Tibial artery (tissue), 4 donors: Measurements from ENCODE around the gene ETS1.
A peak's percentile ranks its signal among the peaks of the same experiment; 100 is the strongest.

ENCODE experiments used
- DNase-seq, 2 donors: peaks; one replicate each; pipeline ENCODE4 v3.0.0-alpha.2; 2019
- H3K27ac ChIP-seq, 2 donors: fragments of 200-600 bp; sonication (generic) in 1 of 2; 1 replicate in 1 of 2; 2 replicates in 1 of 2; pipeline ENCODE4 v1.5.1; 2018 to 2019; ENCODE audit warnings: mild to moderate bottlenecking in 1 of 2
- H3K27me3 ChIP-seq, 2 donors: fragments of 200-600 bp; sonication (generic) in 1 of 2; one replicate each; pipeline versions ENCODE4 v1.5.1 to v1.6.0; 2016 to 2019
- H3K36me3 ChIP-seq, 3 donors: fragments of 200-600 bp; sonication (generic) in 2 of 3; one replicate each; pipeline ENCODE4 v1.5.1; 2016 to 2019; ENCODE audit warnings: mild to moderate bottlenecking in 2 of 3
- H3K4me1 ChIP-seq, 4 donors: fragments of 200-600 bp; sonication (generic) in 2 of 4; 1 replicate in 3 of 4; 2 replicates in 1 of 4; pipeline ENCODE4 v1.5.1; 2016 to 2019
- H3K4me3 ChIP-seq, 2 donors: fragments of 200-600 bp; sonication (generic) in 1 of 2; 1 replicate in 1 of 2; 2 replicates in 1 of 2; pipeline ENCODE4 v1.5.1; 2018 to 2019; ENCODE audit warnings: mild to moderate bottlenecking in 2 of 2
- H3K9me3 ChIP-seq, 3 donors: fragments of 200-600 bp; sonication (generic) in 1 of 3; one replicate each; pipeline ENCODE4 v1.5.1; 2016 to 2019
- CTCF ChIP-seq, 2 experiments: fragments of 200-600 bp in 1 of 2; fragments of 450-650 bp in 1 of 2; IDR thresholded peaks; one replicate each; pipeline ENCODE4 v1.5.1; 2017 to 2019; ENCODE audit warnings: antibody characterized with exemption in 2 of 2, mild to moderate bottlenecking in 1 of 2, moderate library complexity in 1 of 2
- intact Hi-C: fragments of 100-400 bp; cut with DNase I; formaldehyde crosslinking; loops from one replicate; pipeline ENCODE4 v1.15.0; 2023; ENCODE audit warnings: low total_unique reads

Gene ETS1

GRCh38 chr11:128513915-128514681 is 73.3 kb downstream of the ETS1 start:
- no peak for TF ChIP-seq CTCF (IDR thresholded peaks at IDR 0.05)
- H3K4me1 ChIP-seq: peaks cover 0 to 98% (median 58%) of the 10 kb centered on the region in 4 donors
- H3K36me3 ChIP-seq: peaks cover 0 to 6% (median 6%) of the 10 kb centered on the region in 3 donors
- H3K27me3 ChIP-seq: no peaks in the 10 kb centered on the region
- peak overlapping the region; percentile 30 to 37 for H3K27ac ChIP-seq
- no peaks in the 10 kb centered on the region for H3K9me3 ChIP-seq
- intact Hi-C loops: no loop called here
- no peak overlapping the region for H3K4me3 ChIP-seq
- DNase-seq: no peak

- H3K27me3 ChIP-seq: no peaks in the 10 kb centered on the region
- H3K36me3 ChIP-seq: peaks cover 0 to 6% (median 6%) of the 10 kb centered on the region in 3 donors
- peaks cover 0 to 98% (median 57%) of the 10 kb centered on the region in 4 donors for H3K4me1 ChIP-seq
- DNase-seq: no peak
- H3K27ac ChIP-seq: no peak overlapping the region
- no peaks in the 10 kb centered on the region for H3K9me3 ChIP-seq
- H3K4me3 ChIP-seq: no peak overlapping the region
- intact Hi-C loops: no loop called here
- no peak for TF ChIP-seq CTCF (IDR thresholded peaks at IDR 0.05)
These were observed 74.8 kb downstream of the ETS1 start for GRCh38 chr11:128512474-128512996.

DNA sequence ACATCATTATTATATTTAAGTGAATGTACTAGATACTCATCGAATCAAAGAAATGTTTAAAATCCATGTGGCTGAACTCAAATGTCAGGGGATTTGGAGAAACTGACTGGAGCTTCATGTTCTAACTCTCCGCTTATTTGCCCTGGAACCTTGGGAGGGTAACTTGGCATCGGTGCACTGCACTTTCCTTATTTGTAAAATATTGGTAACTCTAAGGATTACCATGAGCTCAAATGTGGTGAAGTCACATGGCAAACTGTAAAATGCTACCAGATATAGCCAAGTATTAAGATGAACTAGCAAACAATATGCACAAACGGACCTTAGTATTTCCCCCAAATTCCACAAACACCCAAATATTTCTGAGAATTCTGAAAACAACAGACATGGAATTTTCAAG is 75.6 kb downstream of the ETS1 start:
- H3K4me3 ChIP-seq: no peak overlapping the region
- no peak overlapping the region for H3K27ac ChIP-seq
- H3K36me3 ChIP-seq: peaks cover 0 to 6% (median 6%) of the 10 kb centered on the region in 3 donors
- no peak for DNase-seq
- peaks cover 2 to 98% (median 56%) of the 10 kb centered on the region in 4 donors for H3K4me1 ChIP-seq
- no peaks in the 10 kb centered on the region for H3K9me3 ChIP-seq
- no peaks in the 10 kb centered on the region for H3K27me3 ChIP-seq
- intact Hi-C loops: no loop called here
- TF ChIP-seq CTCF (IDR thresholded peaks at IDR 0.05): no peak

GRCh38 chr11:128509621-128510389 is 77.6 kb downstream of the ETS1 start:
- Histone ChIP-seq H3K4me1 (peaks cover 7 to 98% (median 47%) of the 10 kb centered on the region in 4 donors), H3K27ac (no peak overlapping the region), H3K9me3 (no peaks in the 10 kb centered on the region), H3K4me3 (no peak overlapping the region), H3K27me3 (no peaks in the 10 kb centered on the region), H3K36me3 (peaks cover 0 to 6% (median 6%) of the 10 kb centered on the region in 3 donors)
- intact Hi-C loops: no loop called here
- no peak for TF ChIP-seq CTCF (IDR thresholded peaks at IDR 0.05)
- no peak for DNase-seq

DNA sequence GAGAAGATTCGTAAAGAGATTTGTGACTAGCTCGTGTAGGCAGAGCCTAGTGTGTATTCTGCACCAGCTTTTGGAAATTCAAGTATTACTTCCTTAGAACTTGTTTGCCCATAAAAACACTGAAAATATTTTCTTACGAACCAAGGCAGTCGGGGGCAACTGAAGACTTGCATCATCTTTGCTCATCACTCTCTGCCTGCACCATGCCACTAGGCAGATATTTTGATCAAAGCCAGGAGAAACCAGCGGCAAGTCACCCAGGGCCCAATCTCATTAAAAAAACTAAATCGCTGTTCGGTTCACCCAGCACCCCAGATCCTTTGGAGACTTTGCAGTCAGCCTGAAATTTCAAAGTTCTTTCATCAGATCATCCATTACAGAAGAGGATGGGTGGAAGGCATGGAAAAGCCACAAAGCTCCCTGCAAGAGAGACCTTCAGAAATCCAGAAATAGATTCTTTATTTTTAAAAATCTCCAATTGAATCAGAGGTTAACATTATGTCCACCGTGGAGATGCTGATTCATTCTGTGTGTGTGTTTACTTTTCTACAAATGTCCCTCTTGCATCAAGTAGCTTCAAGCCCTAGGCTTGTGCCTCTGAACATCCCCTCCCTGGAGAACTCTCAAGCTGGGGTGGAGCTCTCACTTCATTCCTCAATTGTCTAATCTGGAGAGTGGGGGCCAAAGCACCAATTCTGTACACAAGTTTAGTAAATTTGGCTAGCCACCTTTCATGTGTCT is 78.4 kb downstream of the ETS1 start:
- DNase-seq: no peak
- Histone ChIP-seq H3K9me3 (no peaks in the 10 kb centered on the region), H3K27me3 (no peaks in the 10 kb centered on the region), H3K27ac (peak overlapping the region in 1 of 2 donors; percentile 76), H3K36me3 (peaks cover 0 to 6% (median 6%) of the 10 kb centered on the region in 3 donors), H3K4me1 (peaks cover 7 to 98% (median 46%) of the 10 kb centered on the region in 4 donors), H3K4me3 (no peak overlapping the region)
- intact Hi-C loops: no loop called here
- no peak for TF ChIP-seq CTCF (IDR thresholded peaks at IDR 0.05)
